HG03095 (cell line): Measurements from ENCODE around the gene C19orf85.
"Not testable (repeated sequence)": the region's sequence is repeated elsewhere in the genome, so short reads cannot be mapped to it uniquely, and the experiment has no call there.

Experiments
- ATAC-seq: cut with Tn5 transposase; IDR thresholded peaks from one replicate; pipeline ENCODE4 v1.9.1; 2021; ENCODE audit warnings: moderate library complexity; ENCODE audit not compliant: unreplicated experiment

Gene C19orf85

DNA sequence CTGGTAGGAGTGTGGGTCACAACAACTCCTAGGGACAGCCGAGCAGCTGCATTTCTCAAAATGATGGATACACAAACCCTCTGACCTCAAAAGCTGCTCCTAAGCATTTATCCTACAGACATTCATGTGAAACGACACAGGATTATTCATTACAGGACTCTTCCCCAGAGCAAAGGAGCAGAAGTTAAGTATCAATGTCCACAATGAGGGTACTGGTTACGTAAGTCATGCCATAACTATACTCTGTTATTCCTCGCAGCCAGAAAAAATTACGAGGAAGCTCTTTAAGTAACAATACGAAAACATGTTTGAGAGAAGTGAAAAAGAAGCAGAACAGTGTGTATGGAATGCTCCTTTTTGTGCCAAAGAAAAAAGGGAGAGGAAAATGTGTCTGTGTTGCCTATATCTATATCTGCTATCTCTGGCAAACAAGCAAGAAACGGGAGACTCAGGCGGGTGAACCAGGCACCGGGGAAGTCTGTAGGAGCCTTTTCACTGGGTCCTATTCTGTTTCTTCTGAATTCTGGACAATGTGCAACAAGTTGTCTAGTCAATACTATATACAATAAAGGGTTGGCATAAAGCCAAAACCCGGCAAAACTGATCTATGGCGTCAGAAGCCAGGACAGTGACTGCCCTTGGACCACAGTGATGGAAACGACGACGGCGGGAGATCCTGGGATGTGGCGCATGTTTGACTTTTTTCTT lies 4.4 kb downstream of the C19orf85 start:
- ATAC-seq = no peak

GRCh38 chr19:55459551-55459949 lies 5.0 kb downstream of the C19orf85 start:
- no peak for ATAC-seq

DNA sequence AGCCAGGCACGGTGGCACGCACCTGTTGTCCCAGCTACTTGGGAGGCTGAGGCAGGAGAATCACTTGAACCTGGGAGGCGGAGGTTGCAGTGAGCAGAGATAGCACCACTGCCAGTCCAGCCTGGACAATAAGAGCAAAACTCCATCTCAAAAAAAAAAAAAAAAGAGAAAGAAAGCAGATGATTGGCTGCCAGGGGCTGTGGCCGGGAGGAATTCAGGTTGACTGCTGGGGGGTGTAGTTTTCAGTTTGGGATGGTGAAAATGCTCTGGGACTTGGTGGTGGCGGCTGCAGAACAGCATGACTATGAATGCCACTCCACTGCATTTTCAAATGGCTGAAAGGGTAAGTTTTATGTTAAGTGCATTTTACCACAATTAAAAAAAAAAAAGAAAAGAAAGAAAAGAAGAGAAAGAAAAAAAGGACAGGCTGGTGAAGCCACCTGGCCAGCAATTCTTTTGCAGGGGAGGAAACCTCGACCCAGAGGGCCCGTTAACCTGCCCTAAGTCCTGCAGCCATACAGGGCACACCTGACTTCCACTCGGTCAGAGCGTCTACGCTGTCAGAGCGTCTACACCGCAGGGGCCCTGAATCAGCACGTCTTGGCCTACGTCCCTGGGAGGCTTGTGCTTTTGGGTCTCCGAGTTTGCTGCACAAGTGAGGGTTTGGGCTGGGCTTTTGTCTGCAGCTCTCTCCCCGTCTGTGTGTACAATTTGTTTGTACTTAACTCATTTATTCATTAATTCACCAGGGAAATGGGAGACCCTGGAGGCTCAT lies 6.7 kb downstream of the C19orf85 start:
- ATAC-seq = no peak

DNA sequence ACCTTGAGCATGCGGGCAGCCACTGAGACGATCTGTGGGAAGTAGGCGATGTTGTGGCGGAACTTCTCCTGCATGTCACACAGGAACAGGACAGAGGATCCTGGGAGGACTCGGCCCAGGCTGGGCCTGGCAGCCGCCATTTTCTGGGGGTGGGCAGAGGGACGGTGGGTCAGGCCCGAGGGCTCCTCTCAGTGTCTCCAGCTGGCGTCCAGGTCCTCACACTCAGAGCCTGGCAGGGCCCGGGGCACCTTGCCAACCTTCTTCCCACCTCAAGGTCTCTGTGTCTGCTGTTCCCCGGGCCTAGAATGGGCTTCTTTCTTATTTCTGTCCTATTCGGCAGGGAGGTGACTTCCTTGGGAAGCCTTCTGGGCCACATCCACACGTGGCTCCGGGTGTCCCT lies 8.2 kb downstream of the C19orf85 start:
- ATAC-seq = no peak

DNA sequence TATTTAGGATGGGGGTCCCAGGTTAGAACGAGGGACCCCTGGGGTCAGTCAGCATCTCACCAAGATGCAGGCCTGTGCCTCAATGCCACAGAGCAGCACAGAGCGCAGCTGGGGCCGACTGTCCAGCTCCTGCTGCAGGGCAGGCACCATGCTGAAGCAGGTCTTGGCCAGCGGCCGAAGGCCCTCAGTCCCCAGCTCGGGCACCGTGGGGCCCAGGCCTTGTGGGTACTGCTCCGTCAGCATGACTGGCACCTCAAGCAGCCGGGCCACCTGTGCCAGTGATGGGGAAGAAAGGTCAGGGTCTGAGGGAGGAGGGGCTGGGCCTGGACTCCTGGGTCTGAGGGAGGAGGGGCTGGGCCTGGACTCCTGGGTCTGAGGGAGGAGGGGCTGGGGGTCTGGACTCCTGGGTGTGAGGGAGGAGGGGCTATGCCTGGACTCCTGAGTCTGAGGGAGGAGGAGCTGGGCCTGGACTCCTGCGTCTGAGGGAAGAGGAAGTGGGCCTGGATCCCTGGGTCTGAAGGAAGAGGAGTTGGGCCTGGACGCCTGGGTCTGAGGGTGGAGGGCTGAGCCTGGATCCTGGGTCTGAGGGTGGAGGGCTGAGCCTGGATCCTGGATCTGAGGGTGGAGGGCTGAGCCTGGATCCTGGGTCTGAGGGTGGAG lies 8.8 kb downstream of the C19orf85 start:
- ATAC-seq = no peak

- no peak for ATAC-seq
These were observed 9.7 kb downstream of the C19orf85 start for GRCh38 chr19:55454787-55455243.

DNA sequence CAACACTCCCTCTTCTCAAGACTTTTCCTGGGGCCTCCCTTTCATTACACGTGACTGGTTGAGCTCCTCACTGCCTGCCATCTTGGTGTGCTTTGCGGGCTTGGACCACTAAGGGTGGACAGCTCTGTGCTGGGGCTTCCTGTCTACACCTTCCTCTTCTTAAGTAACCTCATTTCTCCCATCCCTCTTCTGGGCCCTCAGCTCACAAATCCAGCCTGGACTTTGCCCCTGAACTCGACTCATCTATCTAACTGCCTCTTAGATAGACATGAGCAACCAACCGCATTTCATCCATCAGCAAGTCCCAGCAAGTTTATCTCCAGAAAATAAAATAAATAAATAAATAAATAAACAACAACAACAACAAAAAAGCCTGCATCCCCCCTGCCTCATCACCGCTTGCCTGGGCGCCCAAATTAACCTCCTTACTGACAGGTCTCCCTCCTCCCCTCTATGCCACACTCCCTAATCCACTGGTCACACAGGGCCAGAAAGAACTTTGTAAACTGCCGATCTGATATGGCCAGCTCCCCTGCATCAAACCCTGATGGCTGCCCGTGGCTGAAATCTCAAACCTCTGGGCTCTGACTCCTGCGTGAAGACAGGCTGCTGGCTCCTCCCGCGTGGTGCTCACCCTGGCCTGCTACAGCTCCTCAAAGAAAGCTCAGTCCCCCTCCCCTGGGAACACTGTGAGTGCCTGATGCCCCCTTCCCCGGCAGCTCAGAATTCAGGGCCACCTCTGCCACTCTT lies 10.9 kb downstream of the C19orf85 start:
- no peak for ATAC-seq

DNA sequence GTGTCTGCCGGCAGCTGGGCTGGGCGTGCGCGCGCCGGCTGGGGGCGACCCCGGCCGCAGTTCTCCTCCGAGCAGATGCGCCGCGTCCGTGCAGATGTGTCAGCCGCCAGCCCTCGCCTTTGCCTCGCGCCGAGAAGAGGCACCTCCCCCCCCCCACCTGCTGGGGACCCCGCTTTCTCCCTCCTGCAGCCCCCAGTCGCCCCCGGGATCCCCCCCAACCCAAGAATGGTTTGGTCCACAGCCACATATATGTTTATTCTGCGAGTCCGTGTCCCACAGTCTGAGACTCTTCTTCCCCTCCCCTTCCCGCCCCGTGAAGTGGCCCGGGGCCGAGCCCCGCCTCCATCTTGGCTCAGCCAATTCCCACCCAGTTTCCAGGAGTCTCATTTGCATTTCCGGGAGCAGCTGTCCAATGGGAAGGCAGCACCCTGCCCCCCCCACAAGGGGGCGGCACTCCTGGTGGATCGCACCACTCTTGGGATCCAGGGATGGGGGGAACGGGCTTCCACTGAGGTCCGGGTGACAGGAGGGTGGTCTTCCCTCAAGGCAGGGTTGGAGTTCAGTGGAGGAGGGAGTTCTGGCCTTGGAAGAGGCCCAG lies 11.7 kb downstream of the C19orf85 start:
- ATAC-seq = no peak

DNA sequence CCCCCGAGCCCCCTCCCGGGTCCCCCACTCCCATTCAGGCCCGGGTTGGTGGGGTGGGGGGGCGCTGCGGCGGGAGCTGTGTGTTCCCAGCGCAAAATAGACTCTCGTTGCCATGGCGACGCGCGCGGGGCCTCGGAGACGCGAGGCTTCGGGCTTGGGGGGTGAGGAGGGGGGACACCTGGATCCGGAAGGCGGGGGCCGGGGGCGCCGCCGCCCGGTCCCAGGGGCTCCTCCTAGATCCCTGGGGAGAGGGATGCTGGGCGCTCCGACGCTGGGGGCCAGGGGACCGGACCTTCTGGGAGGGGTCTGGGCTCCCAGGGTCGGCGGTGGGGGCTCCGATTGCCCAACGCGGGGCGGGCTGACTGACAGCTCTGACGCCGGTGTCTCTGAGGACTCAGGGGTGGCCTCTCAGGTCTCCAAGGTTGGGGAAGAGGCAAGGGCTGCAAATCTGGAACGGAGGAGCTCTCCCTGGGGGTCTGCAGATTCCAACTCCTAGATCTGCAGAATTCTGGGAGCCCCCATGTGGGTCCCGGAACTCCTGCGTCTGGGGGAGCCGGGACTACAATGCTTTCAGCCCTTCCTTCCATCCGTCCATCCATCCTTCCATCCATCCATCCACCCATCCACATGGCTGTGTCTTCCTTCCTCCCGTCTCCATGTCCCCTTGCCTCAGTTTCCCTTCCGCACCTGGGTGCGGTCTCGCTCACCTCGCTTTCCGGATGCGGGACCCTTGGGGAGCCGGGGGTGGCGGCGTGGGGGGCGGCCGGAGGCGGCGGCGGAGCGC lies 12.4 kb downstream of the C19orf85 start:
- no peak for ATAC-seq

DNA sequence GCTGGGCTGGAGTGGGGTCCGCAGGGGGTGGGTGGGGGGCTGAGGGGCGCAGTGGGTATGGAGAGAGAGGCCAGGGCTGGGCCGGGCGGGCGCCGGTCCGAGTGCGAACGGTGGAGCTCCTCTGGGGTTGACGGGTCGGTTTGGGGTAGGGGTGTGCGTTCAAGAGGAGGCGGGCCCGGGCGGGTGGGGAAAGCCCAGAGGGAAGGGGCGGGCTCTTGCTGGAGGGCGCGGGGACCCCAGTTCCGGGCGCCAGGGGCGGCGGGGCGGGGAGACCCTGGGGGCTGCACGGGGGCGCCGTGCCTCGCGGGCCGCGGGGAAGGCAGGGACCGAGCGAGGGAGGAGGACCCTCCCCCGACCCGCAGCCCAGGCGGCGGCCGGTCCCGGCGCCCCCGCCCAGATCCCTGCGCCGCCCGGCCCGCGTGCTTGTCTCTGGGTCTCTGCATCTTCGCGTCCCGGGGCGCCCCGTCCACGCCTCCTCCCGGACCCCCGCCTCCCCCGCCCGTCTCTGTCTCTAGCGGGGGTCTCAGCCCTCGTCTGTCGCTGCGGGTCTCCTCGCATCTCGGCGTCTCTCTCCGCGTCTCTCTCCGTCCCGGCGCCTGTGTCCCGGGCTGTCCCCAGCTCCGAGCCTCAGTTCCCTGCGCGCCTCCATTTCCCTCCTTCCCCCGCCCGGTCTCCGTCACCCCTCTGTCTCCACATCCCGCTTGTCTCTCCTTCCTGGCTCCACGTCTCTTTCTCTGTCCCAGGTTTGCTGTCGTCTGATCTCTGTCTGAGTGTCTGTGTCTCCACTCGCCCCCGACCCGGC lies 13.2 kb downstream of the C19orf85 start:
- no peak for ATAC-seq

DNA sequence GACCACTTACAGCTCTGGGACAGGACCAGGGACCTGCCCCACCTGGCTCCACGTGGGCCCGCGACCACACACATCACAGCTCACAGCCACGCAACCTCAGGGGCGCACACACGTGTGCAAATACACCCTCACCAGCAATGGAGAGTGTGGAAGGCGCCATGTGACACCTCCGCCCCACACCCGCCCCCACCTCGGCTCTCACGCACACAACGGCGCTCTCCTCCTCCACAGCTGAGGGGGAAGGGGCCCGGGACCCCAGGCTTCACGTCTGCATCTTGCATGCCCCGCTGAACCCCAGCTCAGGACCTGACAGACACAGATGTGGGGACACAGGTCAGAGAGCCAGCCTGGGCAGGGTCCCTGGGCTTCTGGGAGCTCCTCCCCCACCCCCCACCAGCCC lies 15.1 kb downstream of the C19orf85 start:
- ATAC-seq = no peak

GRCh38 chr19:55448175-55448490 lies 16.4 kb downstream of the C19orf85 start:
- not testable (repeated sequence) for ATAC-seq

GRCh38 chr19:55447421-55448174 lies 17.0 kb downstream of the C19orf85 start:
- no peak for ATAC-seq

DNA sequence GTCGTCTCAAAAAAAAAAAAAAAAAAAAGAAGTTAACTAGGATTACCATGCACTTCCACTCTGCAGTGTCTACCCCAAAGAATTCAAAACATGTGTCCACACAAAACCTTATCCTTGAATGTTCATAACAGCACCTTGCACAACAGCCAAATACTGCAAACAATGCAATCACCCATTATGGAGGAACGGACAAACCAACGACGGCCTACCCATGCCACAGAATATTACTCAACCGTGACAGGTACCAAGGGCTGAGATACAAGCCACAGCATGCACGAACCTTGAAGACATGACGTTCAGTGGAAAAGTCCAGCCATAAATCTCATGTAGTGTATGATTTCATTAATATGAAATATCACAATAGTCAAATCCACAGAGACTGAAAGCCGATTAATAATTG lies 18.5 kb downstream of the C19orf85 start:
- ATAC-seq = no peak

DNA sequence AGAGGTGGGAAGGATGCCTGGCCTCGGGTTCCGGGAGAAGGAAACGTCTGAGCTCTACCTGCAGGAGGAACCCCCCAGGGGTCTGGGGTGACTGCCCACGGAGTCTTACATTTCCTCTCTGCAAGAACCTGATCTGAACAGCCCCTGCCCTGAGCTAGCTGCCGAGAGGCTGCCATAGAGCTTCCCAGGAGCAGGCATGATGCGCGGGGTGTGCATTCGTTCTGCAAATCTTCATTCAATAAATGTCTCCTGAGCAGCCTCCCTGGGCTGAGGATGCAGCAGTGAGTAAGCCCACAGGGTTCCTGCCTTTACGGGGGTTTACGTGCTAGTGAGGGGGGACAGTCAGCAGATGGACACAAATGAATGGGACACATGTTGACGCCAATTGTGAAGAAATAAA lies 19.9 kb downstream of the C19orf85 start:
- no peak for ATAC-seq

DNA sequence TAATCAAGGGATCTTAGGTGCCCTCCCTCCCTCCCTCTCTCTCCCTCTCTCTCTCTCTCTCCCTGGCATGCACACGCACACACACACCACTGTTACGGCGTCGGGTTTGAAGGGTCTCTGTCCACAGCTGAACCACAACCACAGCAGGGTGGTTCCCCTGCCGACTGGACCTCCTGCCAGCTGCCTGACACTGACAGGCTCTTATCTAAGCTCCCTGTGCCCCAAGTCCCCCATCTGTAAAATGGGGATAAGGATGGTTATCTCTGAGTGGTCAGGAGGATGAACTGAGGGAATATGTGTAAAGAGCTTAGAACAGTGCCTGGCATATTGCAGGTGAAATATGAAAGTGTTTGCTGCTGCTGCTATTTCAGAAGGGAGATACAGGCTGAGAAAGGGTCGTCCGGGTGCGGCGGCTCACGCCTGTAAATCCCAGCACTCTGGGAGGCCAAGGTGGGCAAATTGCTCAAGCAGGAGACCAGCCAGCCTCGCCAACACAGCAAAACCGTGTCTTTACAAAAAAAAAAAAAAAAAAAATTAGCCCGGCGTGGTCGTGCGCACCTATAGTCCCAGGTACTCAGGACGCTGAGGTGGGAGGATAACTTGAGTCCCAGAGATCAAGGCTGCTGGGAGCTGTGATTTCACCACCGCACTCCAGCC lies 20.6 kb downstream of the C19orf85 start:
- ATAC-seq = no peak

DNA sequence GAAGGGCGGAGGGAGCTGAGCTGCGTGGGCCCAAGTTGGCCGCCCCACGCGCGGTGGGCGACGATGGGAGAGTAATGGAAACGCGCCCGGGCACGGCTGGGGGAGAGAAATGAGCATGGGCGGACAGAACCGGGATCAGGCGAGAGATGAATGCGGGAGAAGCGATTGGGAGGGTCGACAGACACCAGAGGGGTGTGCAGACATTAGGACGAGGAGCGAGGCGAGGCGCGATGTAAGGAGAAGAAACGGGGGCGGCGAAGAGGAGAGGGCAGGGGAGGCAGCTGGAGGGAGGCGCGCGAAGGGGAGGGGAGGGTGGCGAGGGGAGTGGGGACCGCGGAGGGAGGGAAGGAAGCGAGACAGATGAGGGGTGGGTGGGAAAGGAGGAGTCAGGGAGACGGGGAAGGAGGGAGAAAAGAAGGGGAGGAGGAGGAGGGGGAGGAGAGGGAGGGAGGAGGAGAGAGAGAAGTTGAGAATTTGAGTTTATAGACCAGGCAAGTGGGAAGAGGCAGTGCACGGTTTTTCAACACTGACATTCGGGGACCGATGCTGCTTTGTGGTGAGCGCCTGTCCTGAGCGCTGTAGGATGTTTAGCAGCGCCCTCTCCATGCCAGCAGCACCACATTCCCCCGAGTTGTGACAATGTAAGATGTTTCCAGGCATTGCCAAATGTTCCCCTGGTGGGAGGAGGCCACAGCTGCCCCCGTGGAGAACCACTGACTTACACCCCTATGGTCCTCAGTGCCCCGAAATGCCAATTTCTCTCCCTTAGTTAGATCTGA lies 21.3 kb downstream of the C19orf85 start, which contains the start of gene SHISA7:
TSS of gene SHISA7 (minus strand) at position 256 of the 779 bp plus-strand sequence. CDS start 437 bp downstream, outside the sequence.
- ATAC-seq = no peak
